GM13977 (cell line): ENCODE results near the gene EPG5.
A peak's percentile ranks its signal among the peaks of the same experiment; 100 is the strongest.
"Not testable (repeated sequence)": the region's sequence is repeated elsewhere in the genome, so short reads cannot be mapped to it uniquely, and the experiment has no call there.

Source experiments
- DNase-seq: peaks from one replicate; pipeline ENCODE4 v3.0.0; 2012; ENCODE audit warnings: low spot score
- in situ Hi-C: fragments of 300-500 bp; cut with MboI; formaldehyde crosslinking; loops from one replicate; pipeline ENCODE4 v1.12.0; 2022; ENCODE audit warnings: low sequenced_read_pairs, low pct_unique_long_range_greater_than_20kb, mixed read lengths, inconsistent platforms; ENCODE audit not compliant: unreplicated experiment
- TF ChIP-seq, protein P1 (sequence below): IDR thresholded peaks from 2 replicates; pipeline ENCODE4 v1.5.1; 2012; ENCODE audit warnings: mild to moderate bottlenecking, control low read depth; ENCODE audit not compliant: insufficient read depth; ENCODE audit errors: extremely low read depth, missing control alignments

Gene EPG5

GRCh38 chr18:45997700-45998151, 30.6 kb upstream of the EPG5 start:
- TF ChIP-seq, protein P1, sequence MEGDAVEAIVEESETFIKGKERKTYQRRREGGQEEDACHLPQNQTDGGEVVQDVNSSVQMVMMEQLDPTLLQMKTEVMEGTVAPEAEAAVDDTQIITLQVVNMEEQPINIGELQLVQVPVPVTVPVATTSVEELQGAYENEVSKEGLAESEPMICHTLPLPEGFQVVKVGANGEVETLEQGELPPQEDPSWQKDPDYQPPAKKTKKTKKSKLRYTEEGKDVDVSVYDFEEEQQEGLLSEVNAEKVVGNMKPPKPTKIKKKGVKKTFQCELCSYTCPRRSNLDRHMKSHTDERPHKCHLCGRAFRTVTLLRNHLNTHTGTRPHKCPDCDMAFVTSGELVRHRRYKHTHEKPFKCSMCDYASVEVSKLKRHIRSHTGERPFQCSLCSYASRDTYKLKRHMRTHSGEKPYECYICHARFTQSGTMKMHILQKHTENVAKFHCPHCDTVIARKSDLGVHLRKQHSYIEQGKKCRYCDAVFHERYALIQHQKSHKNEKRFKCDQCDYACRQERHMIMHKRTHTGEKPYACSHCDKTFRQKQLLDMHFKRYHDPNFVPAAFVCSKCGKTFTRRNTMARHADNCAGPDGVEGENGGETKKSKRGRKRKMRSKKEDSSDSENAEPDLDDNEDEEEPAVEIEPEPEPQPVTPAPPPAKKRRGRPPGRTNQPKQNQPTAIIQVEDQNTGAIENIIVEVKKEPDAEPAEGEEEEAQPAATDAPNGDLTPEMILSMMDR: no peak
- peak; percentile 23 for DNase-seq
- in situ Hi-C loops: no loop called here

GRCh38 chr18:45995461-45995860, 28.3 kb upstream of the EPG5 start:
- TF ChIP-seq, protein P1: no peak
- no peak for DNase-seq
- in situ Hi-C loops: no loop called here

GRCh38 chr18:45993438-45993837, 26.3 kb upstream of the EPG5 start:
- TF ChIP-seq, protein P1: no peak
- DNase-seq: no peak
- in situ Hi-C loops: no loop called here

GRCh38 chr18:45992527-45992926, 25.4 kb upstream of the EPG5 start:
- in situ Hi-C loops: not testable (repeated sequence)

GRCh38 chr18:45991788-45992187, 24.7 kb upstream of the EPG5 start:
- no peak for DNase-seq
- in situ Hi-C loops: no loop called here
- TF ChIP-seq, protein P1: no peak

More at GRCh38 chr18:45992527-45992926, 25.4 kb upstream of the EPG5 start:
- not testable (repeated sequence) for DNase-seq

DNA sequence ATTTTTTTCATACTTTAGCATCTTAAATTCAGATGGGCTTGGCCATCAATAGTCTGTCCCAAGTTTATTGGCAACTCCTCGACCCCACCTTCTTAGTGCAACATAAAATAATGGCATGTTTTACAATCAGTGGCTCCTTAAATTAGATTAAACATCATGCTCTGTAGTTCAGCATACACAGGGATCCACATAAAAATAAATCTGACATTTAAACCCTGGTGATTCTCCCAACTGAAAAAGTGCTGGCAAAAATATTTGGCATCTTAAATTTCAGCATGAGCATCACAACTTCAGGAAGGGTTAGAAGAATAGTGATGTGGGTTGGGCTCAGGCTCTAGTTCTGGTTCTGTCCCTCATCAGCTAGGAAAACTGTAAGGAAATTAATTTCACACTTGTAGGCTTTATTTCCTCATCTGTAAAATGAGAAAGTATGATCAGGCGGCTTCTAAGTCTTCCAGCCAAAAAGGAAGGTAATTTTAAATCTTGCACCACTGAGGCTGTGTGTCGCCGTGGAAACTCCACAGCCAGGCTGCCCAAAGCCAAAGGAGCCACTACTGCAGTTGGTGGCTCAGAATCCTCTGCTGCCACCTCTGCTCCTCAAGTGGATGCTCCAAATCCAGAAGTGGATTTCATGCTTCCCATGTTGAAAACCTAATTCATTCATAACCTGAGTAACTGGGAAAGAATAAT, 17.6 kb upstream of the EPG5 start:
- TF ChIP-seq, protein P1: no peak
- no peak for DNase-seq
- in situ Hi-C loops: no loop called here

DNA sequence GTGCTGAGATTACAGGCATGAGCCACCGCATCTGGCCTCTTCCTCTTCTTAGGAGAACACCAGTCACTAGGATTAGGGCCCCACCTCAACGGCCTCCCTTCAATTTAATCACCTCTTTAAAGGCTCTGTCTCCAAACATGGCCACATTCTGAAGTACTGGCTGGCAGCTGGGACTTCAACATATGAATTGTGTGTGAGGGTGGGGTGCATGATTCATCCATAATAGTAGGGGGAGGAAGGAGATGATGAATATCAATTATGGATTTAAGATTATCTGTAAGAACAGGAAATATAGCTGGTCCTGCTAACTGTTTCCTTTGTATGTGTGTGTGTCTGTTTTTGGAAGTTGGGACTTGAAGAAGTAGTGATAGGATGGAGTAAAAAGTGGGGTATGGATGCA, 14.7 kb upstream of the EPG5 start:
- no peak for DNase-seq
- TF ChIP-seq, protein P1: no peak
- in situ Hi-C loops: no loop called here
